ENCODE measurements around the gene RPL15.
"Not testable (repeated sequence)": the region's sequence is repeated elsewhere in the genome, so short reads cannot be mapped to it uniquely, and the experiment has no call there.

The RPL15 gene

GRCh38 chr3:23889950-23890349, 27.0 kb upstream of the RPL15 start:
- no peak for DNase-seq

GRCh38 chr3:23894254-23895061, 22.5 kb upstream of the RPL15 start:
- no peak for DNase-seq

GRCh38 chr3:23895181-23895580, 21.8 kb upstream of the RPL15 start:
- DNase-seq, result no peak

- DNase-seq, result no peak
Measured at GRCh38 chr3:23900744-23901143, 16.2 kb upstream of the RPL15 start.

GRCh38 chr3:23904545-23904944, 12.4 kb upstream of the RPL15 start:
- no peak for DNase-seq

DNA sequence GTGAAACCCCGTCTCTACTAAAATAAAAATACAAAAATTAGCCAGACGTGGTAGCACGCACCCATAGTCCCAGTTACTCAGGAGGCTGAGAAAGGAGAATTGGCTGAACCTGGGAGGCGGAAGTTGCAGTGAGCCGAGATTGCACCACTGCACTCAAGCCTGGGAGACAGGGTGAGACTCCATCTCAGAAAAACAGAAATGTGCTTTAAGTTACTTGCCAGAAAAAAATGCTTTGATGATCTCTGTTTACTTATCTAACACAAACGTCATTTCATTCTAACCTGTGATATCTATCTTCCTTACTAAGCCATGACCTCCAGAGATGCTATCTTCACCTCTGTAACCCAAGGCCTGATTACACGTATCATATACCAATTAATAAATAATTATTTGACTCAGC, 7.6 kb upstream of the RPL15 start:
- DNase-seq, result no peak

- DNase-seq, result no peak
Measured at GRCh38 chr3:23911397-23911796, 5.5 kb upstream of the RPL15 start.

GRCh38 chr3:23912335-23912734, 4.6 kb upstream of the RPL15 start:
- DNase-seq, result not testable (repeated sequence)

GRCh38 chr3:23913182-23913581, 3.8 kb upstream of the RPL15 start:
- no peak for DNase-seq

- DNase-seq, result no peak
Measured at GRCh38 chr3:23913873-23914743, 2.8 kb upstream of the RPL15 start.

DNA sequence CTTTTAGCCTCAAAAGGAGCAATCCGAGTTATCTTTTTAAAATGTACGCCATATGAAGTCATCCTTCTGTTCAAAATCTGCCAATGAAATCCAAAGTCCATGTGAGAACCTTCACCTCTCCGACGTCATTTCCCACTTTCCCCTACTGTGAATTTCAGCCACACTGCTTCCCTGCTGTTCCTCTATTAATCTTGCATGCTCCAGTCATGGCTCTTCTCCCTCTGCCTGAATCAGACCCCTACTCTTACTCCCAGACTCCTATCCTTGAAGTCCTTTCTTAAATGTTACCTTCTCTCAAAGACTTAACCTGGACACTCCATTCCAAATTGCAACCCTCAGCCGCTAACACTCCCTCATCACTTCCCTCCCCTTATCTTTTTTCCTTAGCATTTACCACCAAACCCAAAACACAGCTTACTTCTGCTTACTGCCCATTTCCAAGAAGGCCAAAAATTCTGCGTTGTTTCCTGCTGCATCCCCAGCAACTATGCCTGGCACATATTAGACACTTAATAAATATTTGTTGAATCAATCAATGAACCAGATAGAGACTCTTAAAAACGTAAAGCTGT, 1.3 kb upstream of the RPL15 start:
- DNase-seq, result no peak

DNA sequence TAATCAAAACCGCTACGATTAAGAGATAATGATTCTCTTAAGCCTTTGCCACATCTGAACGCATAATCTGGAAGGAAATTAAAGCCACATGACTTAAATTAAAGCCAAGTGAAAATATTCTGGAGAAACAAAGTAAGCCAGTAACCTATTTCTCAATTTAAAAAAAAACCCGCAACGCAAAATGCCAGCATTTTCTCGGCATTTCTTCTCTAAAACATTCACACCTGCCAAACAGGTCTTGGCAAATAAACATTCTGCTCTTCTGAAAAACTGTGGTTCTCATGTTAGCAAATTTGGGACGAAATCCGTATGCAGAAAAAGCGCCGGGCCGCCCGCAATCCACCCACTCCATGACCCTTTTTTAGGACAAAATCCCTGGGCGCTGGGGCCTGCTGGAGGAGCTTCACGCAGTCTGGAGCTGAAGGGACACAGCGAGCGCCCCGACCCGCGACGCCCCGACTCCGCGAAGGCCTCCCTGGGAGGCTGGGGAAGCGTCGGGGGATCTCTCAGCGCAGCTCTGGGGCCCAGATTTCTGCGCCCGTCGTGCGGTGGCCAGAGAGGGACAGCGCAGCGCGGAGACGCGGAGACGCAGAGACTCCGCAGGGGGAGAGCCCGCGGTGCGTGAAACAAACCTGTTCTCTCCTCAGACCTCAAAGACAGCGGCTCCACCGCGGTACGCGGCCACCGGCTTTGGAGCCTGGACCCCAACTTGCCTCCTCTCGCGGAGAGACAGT, 613 bp upstream of the RPL15 start:
- DNase-seq, result no peak

GRCh38 chr3:23917679-23918303, 859 bp downstream of the RPL15 start:
- not testable (repeated sequence) for DNase-seq

DNA sequence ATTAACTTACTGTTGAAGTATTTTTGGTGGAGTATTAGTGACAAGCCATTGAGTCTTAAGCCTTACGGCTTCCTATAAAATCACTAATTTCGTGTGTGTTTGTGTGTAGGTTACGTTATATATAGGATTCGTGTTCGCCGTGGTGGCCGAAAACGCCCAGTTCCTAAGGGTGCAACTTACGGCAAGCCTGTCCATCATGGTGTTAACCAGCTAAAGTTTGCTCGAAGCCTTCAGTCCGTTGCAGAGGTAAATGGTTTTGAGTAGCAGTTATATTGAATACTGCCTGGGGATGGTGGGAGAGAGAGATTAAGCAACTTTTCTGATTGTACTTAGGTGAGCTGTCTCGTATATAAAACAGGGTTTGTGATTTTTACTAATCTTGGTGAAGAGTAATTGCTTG, 1.4 kb downstream of the RPL15 start:
- not testable (repeated sequence) for DNase-seq

DNA sequence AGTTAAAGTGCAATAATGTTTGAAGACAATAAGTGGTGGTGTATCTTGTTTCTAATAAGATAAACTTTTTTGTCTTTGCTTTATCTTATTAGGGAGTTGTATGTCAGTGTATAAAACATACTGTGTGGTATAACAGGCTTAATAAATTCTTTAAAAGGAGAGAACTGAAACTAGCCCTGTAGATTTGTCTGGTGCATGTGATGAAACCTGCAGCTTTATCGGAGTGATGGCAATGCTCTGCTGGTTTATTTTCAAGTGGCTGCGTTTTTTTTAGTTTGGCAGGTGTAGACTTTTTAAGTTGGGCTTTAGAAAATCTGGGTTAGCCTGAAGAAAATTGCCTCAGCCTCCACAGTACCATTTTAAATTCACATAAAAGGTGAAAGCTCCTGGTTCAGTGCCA, 2.7 kb downstream of the RPL15 start:
- DNase-seq, result no peak

DNA sequence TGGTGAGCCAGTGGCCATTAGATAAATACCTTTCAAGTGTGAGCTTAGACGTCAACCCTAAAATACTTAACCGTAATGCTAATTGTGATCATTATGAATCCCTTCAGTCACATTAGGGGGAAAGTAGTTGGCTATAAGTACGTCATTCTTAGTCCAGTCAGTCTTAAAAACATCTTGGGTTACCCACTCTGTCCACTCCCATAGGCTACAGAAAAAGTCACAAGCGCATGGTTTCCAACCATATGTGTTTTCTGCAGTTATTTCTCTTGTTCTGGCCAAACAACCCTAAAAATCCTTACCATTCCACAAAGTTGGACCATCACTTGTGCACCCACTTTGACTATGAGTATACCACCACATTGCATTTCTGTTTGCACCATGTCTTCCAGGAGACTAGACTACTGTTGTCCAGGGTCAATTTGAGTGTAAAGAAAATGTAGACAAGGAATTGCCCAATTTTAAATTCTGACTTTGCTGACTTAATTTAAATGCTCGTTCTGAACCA, 3.3 kb downstream of the RPL15 start:
- no peak for DNase-seq

DNA sequence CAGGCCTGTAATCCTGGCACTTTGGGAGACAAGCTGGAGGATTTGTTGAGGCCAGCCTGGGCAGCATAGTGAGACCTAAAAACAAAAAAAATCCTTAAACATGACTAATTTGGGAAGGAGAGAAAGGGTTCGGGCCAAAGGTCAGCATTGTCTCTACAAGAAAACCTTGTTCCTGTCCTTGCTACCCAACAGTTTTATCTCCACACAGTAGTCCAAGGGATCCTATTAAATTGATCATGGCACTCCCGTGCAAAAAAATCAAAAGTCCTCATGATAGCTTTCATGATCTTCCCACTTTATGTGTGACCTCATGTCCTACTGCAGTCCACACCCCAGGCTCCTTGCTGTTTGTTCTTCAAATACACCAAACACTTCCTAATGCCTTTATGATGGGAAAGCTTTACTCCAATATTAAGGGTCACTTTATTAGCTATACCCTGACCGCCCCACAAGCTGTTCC, 4.2 kb downstream of the RPL15 start:
- DNase-seq, result no peak

GRCh38 chr3:23923786-23924185, 6.9 kb downstream of the RPL15 start:
- no peak for DNase-seq

DNA sequence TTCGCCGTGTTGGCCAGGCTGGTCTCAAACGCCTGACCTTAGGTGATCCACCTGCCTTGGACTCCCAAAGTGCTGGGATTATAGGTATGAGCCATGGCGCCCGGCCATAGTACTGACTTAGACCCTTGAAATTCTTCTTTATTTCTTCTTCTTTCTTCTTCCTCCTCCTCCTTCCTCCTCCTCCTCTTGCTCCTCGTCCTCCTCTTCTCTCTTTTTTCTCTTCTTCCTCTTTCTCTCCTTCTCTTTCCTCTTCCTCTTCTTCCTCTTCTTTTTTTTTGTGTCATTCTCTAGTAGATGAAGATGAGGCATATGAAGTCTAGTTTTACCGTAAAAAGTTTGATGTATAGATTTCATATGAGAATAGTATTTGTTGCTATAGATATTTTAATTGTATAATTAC, 9.3 kb downstream of the RPL15 start:
- no peak for DNase-seq

DNA sequence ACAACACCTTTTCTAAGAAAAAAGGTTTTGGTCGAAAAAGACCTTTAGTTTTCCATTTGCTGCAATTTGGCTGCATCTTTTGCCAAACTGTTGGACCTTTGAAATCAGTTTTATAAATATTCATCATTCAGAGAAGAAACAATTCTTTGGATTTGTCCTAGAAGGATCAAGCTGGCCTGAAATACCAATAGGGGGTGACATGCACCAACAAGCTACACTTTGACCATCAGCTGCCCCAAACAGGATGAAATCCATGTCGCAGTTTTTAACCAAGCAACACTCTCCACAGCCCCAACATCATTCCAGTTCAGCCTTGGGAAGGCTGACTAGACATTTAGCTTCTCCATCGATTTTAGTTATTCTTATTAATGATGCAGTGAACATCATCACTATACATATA, 9.8 kb downstream of the RPL15 start:
- DNase-seq, result no peak

DNA sequence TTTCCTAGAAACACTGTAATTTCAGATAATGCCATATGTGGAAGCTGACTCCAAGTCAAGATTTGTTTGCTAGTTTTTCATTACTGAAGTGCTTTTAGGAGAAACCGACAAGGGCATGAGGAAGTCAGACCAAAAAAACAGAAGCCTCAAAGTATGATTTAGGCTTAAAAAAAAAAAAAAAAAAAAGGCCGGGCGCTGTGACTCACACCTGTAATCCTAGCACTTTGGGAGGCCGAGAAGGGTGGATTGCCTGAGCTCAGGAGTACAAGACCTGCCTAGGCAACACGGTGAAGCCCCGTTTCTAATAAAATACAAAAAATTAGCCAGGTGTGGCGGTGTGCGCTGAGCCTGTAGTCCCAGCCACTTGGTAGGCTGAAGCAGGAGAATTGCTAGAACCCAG, 11.6 kb downstream of the RPL15 start:
- no peak for DNase-seq

GRCh38 chr3:23931597-23931996, 14.7 kb downstream of the RPL15 start:
- DNase-seq, result no peak

All from activated T-cell treated with anti-CD3 and anti-CD28 coated beads, Interleukin-2, amount 50 U/mL, for 48 hours (primary cell).